HG03175 (cell line): ENCODE data around the gene SNED1.
"Not testable (repeated sequence)": the region's sequence is repeated elsewhere in the genome, so short reads cannot be mapped to it uniquely, and the experiment has no call there.

Experiments
- ATAC-seq: cut with Tn5 transposase; IDR thresholded peaks from one replicate; pipeline ENCODE4 v1.9.1; 2021; ENCODE audit warnings: mild to moderate bottlenecking, moderate library complexity; ENCODE audit not compliant: unreplicated experiment

SNED1 gene

DNA sequence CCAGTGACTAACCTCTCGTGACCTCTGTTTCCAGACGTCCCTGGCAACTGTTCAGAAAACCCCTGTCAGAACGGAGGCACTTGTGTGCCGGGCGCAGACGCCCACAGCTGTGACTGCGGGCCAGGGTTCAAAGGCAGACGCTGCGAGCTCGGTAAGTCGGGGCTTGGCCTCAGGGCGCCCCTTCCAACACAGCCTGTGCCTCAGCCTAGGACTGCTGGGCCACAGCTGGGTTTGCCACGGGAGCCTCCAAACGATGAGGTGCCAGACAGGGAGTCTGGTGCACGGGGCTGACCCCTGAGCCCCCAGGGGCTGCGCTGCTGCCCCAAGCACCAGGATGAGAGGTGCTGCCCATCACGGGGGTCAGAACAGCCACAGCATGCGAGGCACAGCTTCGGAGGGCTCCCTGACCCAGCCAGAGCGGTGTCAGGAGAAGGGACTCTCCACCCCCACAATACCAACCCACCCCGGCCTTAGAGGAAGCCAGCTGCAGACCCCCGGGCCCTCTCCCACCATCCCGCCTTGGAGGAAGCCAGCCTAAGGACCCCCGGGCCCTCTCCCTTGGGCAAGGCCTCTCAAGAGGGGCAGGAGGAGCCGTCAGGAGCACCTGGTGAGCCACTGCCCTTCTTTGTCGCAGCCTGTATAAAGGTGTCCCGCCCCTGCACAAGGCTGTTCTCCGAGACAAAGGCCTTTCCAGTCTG lies 83.4 kb downstream of the SNED1 start:
- ATAC-seq: no peak

- no peak for ATAC-seq
Measured at GRCh38 chr2:241082341-241083090, 84.1 kb downstream of the SNED1 start.

GRCh38 chr2:241083091-241083415 lies 84.6 kb downstream of the SNED1 start:
- no peak for ATAC-seq

DNA sequence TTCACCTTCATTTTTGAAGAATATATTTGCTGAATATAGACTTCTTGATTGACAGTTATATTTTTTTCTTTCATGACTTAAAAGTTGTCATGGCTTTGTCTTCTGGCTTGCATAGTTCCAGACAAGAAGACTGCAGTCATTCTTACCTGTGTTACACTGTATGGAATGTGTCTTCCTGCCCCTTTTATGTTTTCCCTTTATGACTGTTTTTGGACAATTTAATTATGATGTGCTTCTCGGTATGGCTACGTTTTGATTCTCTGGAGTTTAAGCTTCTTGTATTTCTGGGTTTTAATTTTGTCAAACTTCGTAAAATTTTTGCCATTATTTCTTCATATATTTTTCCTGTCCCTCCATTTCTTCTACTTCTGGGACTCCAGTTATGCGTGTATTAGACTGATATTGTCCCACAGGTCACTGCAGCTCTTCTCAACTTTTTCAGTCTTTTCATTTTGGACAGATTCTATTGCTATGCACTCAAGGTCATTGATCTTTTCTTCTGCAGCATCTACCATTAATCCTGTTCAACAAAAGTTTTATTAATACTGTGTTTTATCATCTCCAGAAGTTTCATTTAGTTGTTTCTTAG lies 86.5 kb downstream of the SNED1 start:
- ATAC-seq: no peak

- ATAC-seq: no peak
Measured at GRCh38 chr2:241087420-241088268, 89.2 kb downstream of the SNED1 start.

GRCh38 chr2:241088376-241088775 lies 90.0 kb downstream of the SNED1 start:
- ATAC-seq: no peak

- ATAC-seq: no peak
Measured at GRCh38 chr2:241088791-241089732, 90.6 kb downstream of the SNED1 start.

DNA sequence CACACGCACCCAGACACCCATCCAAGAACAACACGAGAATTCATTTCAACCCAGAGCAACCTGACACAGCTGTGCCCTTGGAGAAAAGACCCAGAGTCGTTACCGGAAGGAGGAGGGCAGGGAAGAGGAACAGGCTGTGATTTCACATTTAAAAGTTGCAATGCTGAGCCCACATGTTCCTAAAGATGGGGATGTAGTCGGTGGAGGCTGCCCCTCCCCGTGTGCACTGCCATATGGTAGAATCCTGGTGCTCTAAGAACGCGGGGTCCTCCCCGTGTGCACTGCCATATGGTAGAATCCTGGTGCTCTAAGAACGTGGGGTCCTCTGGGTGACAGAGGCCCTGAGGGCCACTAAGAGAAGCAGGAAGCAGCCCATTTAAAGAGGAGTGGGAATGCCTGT lies 92.8 kb downstream of the SNED1 start:
- ATAC-seq: no peak

DNA sequence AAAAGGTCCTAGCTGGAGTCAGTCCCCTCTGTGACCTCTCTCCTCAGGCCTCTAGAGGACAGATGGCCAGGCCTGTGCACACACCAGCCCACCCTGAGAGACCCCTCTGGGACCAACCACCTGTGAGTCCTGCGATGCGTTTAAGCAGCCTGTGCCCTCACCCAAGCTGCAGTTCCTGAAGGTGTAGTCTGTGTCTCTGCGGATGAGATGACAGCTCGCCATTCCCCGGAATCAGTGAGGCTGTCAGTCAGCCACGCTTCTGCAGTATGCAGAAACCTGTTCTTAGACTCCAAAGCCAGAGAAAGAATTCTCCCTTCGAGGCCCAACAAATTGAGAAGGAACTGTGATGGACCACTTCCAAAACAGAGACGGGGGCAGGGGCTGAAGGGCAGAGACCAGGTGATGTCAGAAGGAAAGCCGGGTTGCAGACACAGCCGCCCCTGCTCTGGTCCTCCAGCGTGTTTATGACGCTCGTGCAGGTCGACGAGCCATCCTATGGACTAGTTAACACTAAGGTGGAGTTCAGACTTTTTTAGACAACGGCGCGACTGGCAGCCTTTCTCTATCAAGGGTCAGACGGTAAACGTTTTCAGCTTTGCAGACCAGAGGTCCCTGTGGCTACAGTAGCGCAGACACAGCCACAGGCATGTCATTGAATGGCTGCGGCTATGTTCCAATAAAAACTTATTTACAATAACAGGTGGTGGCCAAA lies 93.5 kb downstream of the SNED1 start:
- ATAC-seq: no peak

GRCh38 chr2:241092677-241093076 lies 94.3 kb downstream of the SNED1 start:
- no peak for ATAC-seq

- ATAC-seq: not testable (repeated sequence)
Measured at GRCh38 chr2:241093133-241093781, 94.8 kb downstream of the SNED1 start.

DNA sequence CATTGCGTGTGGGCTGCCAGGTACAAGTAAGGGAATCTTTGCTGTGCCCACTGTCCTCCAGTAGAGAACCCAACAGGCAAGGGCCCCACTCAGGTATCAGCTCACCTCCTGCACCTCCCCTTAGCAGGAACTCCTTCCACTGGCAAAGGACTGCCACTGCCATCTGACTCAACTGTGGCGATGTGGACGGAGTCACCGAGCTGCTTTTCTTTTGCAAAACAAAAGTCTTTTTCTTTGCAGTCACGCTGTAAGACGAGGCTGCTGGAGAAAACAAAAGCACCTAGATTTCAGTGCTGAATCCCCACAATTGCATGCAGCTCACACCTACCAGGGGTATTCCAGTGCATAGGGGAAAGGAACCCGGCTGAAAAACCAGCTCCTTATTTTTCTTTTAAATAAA lies 95.8 kb downstream of the SNED1 start:
- ATAC-seq: no peak

- no peak for ATAC-seq
Measured at GRCh38 chr2:241094924-241095420, 96.6 kb downstream of the SNED1 start.

GRCh38 chr2:241095594-241096290 lies 97.3 kb downstream of the SNED1 start:
- ATAC-seq: no peak

GRCh38 chr2:241096979-241097378 lies 98.6 kb downstream of the SNED1 start:
- peak; percentile 56 for ATAC-seq

- ATAC-seq: no peak
Measured at GRCh38 chr2:241099246-241099645, 100.8 kb downstream of the SNED1 start.

DNA sequence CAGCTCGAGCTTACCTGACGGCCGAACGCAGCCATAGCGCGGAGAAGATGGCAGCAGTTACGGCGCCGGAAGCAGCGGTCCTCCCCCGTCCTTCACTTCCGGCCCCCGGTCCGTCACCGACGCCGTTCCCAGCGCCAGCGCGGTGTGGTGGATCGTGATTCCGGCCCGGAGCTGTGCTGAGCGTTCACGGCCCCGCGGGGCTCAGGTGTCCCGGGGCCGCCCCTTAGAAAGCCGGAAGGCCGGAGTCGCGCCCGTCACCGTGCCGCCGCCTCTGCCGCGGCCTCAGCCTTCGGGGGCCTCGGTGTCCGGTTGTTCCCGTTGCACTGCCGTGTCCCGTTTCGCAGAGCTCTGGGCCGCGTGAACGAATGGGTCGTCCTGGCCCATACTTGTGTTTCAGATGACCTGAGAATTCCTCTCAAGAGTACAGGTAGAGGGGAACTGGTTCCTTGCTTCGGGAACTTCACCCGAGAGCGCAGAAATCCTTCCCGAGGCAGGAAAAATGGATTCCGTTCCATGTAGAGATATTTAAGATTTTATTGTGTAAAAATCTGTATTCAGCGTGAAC lies 103.9 kb downstream of the SNED1 start, which contains the start of gene MTERF4:
Gene MTERF4 (minus strand): TSS at position 49 of the 565 bp plus-strand sequence. CDS start 14 bp downstream, at position 35.
- peak; percentile 92 for ATAC-seq

GRCh38 chr2:241103176-241103595 lies 104.8 kb downstream of the SNED1 start:
- ATAC-seq: no peak
